Activated CD4-positive, alpha-beta T cell treated with anti-CD3 and anti-CD28 coated beads, Interleukin-2, Interleukin-6, amounts not matched to agents 100 ng/mL and 50 ng/mL, durations not matched to agents 16 hours and 8 hours (primary cell): ENCODE data around the gene TMEFF2.
A peak's percentile ranks its signal among the peaks of the same experiment; 100 is the strongest.

Experiments used
- DNase-seq: peaks from one replicate; pipeline ENCODE4 v3.0.0-alpha.2; 2020

The TMEFF2 gene

GRCh38 chr2:192060161-192060560 is 134.6 kb downstream of the TMEFF2 start:
- no peak for DNase-seq

GRCh38 chr2:192059266-192059665 is 135.5 kb downstream of the TMEFF2 start:
- DNase-seq: no peak

- no peak for DNase-seq
Observed at GRCh38 chr2:192053921-192054320, 140.8 kb downstream of the TMEFF2 start.

GRCh38 chr2:192051533-192051932 is 143.2 kb downstream of the TMEFF2 start:
- no peak for DNase-seq

- no peak for DNase-seq
Observed at GRCh38 chr2:192049362-192049761, 145.4 kb downstream of the TMEFF2 start.

GRCh38 chr2:192047315-192048107 is 147.2 kb downstream of the TMEFF2 start:
- no peak for DNase-seq

- no peak for DNase-seq
Observed at GRCh38 chr2:192044496-192044895, 150.2 kb downstream of the TMEFF2 start.

- DNase-seq: no peak
Observed at GRCh38 chr2:192043216-192043870, 151.4 kb downstream of the TMEFF2 start.

GRCh38 chr2:192042126-192042525 is 152.6 kb downstream of the TMEFF2 start:
- DNase-seq: no peak

- no peak for DNase-seq
Observed at GRCh38 chr2:192038110-192038509, 156.6 kb downstream of the TMEFF2 start.

- no peak for DNase-seq
Observed at GRCh38 chr2:192035731-192036442, 158.8 kb downstream of the TMEFF2 start.

GRCh38 chr2:192030856-192031255 is 163.9 kb downstream of the TMEFF2 start:
- DNase-seq: no peak

GRCh38 chr2:192030289-192030688 is 164.4 kb downstream of the TMEFF2 start:
- DNase-seq: no peak

GRCh38 chr2:192029089-192029488 is 165.6 kb downstream of the TMEFF2 start:
- peak; percentile 13 for DNase-seq

- DNase-seq: no peak
Observed at GRCh38 chr2:192026825-192027120, 168.0 kb downstream of the TMEFF2 start.

- DNase-seq: no peak
Observed at GRCh38 chr2:192026059-192026824, 168.5 kb downstream of the TMEFF2 start.

- no peak for DNase-seq
Observed at GRCh38 chr2:192025637-192026036, 169.1 kb downstream of the TMEFF2 start.

GRCh38 chr2:192023006-192023405 is 171.7 kb downstream of the TMEFF2 start:
- no peak for DNase-seq

GRCh38 chr2:192017844-192018243 is 176.9 kb downstream of the TMEFF2 start:
- no peak for DNase-seq

- DNase-seq: no peak
Observed at GRCh38 chr2:192016265-192016664, 178.5 kb downstream of the TMEFF2 start.

- DNase-seq: no peak
Observed at GRCh38 chr2:192013211-192013610, 181.5 kb downstream of the TMEFF2 start.

- DNase-seq: no peak
Observed at GRCh38 chr2:192011196-192011595, 183.5 kb downstream of the TMEFF2 start.

- DNase-seq: no peak
Observed at GRCh38 chr2:192010073-192010472, 184.7 kb downstream of the TMEFF2 start.
